ENCODE measurements around the gene TBCK.
A peak's percentile ranks its signal among the peaks of the same experiment; 100 is the strongest.
"Not testable (repeated sequence)": the region's sequence is repeated elsewhere in the genome, so short reads cannot be mapped to it uniquely, and the experiment has no call there.

The TBCK gene

GRCh38 chr4:106321168-106321567 is 5.2 kb upstream of the TBCK start:
- not testable (repeated sequence) for DNase-seq (ENCODE audit: low read depth)

GRCh38 chr4:106320235-106320634 is 4.2 kb upstream of the TBCK start:
- DNase-seq (ENCODE audit: low read depth): no peak

GRCh38 chr4:106318511-106318910 is 2.5 kb upstream of the TBCK start:
- no peak for DNase-seq (ENCODE audit: low read depth)

- no peak for DNase-seq (ENCODE audit: low read depth)
Observed at GRCh38 chr4:106317815-106318214, 1.8 kb upstream of the TBCK start.

GRCh38 chr4:106316773-106317409 is 882 bp upstream of the TBCK start:
- DNase-seq (ENCODE audit: low read depth): no peak

- DNase-seq (ENCODE audit: low read depth): no peak
Observed at GRCh38 chr4:106315476-106315967, 487 bp downstream of the TBCK start.

- no peak for DNase-seq (ENCODE audit: low read depth)
Observed at GRCh38 chr4:106314960-106315359, 1.0 kb downstream of the TBCK start.

- no peak for DNase-seq (ENCODE audit: low read depth)
Observed at GRCh38 chr4:106312997-106313522, 2.9 kb downstream of the TBCK start.

- no peak for DNase-seq (ENCODE audit: low read depth)
Observed at GRCh38 chr4:106312377-106312776, 3.6 kb downstream of the TBCK start.

GRCh38 chr4:106306561-106306960 is 9.4 kb downstream of the TBCK start:
- no peak for DNase-seq (ENCODE audit: low read depth)

- DNase-seq (ENCODE audit: low read depth): no peak
Observed at GRCh38 chr4:106305435-106306055, 10.5 kb downstream of the TBCK start.

GRCh38 chr4:106304632-106305031 is 11.4 kb downstream of the TBCK start:
- no peak for DNase-seq (ENCODE audit: low read depth)

- DNase-seq (ENCODE audit: low read depth): no peak
Observed at GRCh38 chr4:106303548-106304281, 12.3 kb downstream of the TBCK start.

GRCh38 chr4:106302062-106302438 is 14.0 kb downstream of the TBCK start:
- no peak for DNase-seq (ENCODE audit: low read depth)

- DNase-seq (ENCODE audit: low read depth): no peak
Observed at GRCh38 chr4:106301393-106302061, 14.5 kb downstream of the TBCK start.

GRCh38 chr4:106299977-106300376 is 16.0 kb downstream of the TBCK start:
- no peak for DNase-seq (ENCODE audit: low read depth)

GRCh38 chr4:106297245-106298035 is 18.6 kb downstream of the TBCK start:
- DNase-seq (ENCODE audit: low read depth): no peak

GRCh38 chr4:106294062-106294461 is 21.9 kb downstream of the TBCK start:
- DNase-seq (ENCODE audit: low read depth): no peak

- no peak for DNase-seq (ENCODE audit: low read depth)
Observed at GRCh38 chr4:106291678-106292077, 24.3 kb downstream of the TBCK start.

GRCh38 chr4:106289737-106290136 is 26.3 kb downstream of the TBCK start:
- no peak for DNase-seq (ENCODE audit: low read depth)

- peak; percentile 58 for DNase-seq (ENCODE audit: low read depth)
Observed at GRCh38 chr4:106287353-106287969, 28.5 kb downstream of the TBCK start.

Measured in GM04504 (cell line).